ENCODE data around the gene CFAP53.

CFAP53 gene

DNA sequence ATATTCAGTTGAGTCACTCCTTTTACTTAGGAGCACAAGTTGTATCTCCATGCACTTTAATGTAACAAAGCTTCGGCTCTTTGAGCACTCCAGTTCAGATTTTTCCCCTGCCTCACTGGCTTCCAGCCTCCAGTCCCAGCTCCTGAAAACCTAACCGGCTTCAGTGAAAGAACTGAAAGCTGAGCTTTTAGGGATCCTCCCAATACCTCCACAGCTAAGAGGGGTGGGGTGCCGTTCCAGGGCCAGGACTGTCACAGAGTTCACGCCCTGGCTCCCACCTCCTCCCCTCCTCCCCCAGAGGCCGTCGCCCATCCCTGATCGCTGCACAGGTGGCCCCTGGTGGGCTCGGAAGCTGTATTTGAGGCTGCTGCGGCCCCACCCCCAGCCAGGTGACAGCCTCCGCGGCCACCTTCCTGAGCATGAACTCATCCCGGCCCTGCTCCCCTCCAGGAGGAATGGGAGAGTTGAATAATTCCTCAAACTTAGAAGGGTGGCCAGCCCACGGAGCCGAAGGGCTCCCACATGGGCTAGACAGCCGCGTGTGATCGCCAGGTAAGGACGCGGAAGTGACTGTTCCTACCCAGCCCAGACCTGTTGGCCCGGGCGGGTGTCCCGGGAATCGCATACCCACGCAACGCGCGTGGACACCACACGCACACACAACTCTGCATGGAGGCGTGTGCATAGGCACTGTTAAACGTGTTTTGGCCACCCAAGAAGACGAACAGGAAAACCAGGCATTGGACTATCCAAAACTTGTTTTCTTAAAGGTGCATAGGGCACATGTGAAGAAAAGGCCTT is 73.1 kb downstream of the CFAP53 start:
- no peak for DNase-seq

GRCh38 chr18:50190926-50191325 is 75.4 kb downstream of the CFAP53 start:
- no peak for DNase-seq

DNA sequence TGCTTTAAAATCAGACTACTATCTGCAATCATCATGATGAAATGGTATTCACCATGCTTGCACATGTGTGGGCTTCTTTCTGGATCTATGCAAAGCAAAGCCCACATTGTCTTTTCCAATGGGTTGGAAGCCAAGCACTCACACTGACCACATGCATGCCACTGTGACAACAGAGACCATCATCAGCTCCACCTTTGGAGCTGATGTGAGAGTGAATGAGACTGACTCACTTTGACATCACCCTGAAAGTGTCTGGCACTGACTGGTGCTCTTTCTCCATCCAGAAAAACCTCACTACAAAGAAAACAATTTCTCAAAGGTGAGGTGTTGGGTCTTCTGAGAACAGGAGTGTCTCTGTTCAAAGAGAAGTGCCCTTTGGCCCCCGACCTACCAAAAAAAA is 76.1 kb downstream of the CFAP53 start:
- no peak for DNase-seq

- DNase-seq: no peak
Observed at GRCh38 chr18:50189160-50189559, 77.1 kb downstream of the CFAP53 start.

- no peak for DNase-seq
Observed at GRCh38 chr18:50188652-50189051, 77.6 kb downstream of the CFAP53 start.

DNA sequence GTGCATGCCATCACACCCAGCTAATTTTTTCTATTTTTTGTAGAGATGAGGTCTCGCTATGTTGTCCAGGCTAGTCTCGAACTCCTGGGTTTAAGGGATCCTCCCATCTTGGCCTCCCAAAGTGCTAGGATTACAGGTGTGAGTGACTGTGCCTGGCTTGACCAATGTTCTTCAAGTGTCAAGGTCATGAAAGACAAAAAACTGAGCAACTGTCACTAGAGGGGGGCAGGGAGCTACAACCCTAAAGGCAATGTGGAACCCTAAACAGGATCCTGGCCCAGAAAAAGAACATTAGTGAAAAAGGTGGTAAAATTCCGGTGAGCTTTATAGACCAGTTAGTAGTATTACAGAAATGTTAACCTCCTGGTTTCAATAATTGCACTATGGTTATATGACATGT is 78.6 kb downstream of the CFAP53 start:
- DNase-seq: no peak

DNA sequence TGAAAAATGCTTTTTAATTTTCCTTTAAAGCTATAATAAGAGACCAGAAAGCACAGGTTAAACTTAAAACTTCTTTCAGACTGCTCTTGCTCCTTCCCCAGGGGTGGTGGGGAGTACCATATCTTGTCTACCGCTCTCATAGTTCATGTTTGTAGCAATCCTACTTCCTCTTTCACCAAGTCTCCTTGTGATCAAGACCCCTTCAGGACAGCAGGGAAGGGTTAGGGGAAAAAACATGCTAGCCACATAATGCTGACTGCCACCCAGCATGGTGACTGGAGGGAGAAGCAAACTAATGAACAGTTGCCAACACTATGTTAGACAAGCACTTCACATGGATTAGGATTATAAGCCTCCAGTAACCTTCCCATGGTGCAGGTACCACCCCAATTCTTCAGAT is 79.9 kb downstream of the CFAP53 start:
- no peak for DNase-seq

- DNase-seq: no peak
Observed at GRCh38 chr18:50183556-50183955, 82.7 kb downstream of the CFAP53 start.

DNA sequence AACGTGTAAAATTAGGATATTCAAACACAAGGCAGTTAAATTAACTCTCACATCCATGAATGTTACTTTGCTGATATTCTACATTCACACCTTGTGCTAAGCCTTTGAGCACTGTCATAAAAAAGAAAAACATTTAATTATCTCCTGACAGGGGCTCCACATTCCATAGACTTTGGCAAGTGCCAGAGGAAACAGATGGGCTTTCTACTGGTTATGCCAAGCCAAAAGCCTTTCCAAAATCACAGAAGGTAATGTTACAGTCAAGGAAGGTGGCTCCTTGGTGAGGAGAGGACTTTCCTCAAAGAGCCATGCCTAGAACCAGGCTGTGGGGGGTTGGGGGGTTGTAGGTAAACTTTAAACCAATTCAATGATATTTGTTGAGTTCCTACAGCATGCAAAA is 83.8 kb downstream of the CFAP53 start:
- no peak for DNase-seq

- no peak for DNase-seq
Observed at GRCh38 chr18:50181590-50181989, 84.7 kb downstream of the CFAP53 start.

DNA sequence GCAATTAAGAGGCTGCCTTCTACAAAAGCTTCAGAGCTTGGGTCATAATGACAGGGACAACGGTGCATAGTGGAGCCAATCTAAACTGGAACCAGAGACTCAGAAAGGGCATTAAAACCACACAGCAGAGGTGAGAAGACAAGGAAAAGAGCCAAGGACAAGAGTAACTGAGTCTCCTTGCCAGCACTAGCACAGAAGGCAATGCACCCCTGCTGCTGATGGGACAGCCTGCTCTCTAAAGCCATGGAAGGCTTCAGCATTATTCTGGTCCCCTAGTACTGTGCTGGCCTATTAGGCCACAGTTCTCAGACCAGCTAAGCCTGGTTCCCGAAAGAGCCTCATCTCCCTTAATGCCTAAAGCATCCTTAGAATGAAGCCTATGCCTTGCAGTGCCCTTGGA is 86.8 kb downstream of the CFAP53 start:
- no peak for DNase-seq

DNA sequence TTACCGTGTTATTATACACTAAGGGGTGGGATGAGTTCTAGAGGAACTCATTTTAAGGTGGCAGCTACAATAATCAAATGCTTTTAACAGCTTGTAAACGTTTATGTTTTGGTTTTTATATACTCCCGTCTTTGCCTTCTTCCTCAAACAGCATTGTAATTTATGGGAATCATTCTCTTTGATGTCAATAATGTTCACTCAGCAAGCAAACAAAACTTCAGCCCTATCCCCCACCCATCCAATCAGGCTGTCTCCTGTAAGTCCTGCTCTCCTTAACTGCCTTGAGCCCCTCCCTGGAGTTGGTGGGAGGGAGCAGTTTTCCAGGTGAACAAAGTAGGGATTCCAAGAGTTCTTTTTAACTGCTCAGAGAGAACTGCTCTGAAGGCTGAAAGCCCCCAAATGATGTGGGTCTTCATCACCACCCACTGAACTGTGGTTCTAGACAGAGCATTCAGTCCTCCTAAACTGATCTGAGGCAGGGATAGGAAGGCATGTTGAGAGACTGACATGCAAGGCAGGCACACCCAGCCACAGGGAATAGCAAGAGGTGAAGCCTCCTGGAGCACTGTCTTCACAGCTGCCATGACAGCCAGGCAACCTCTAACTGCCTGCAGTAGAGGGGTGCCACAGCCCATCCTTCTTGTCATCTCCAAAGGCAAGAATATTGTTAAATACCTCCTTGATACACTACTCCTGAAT is 88.9 kb downstream of the CFAP53 start:
- no peak for DNase-seq
